Activated naive CD4-positive, alpha-beta T cell treated with anti-CD3 and anti-CD28 coated beads for 36 hours (primary cell): ENCODE results near the gene GDF10. TPM values are rescaled to one million over a fixed set of nuclear protein-coding genes. Genes with fewer than 3 reads are reported as not detected.

Experiments used
- CTCF ChIA-PET: fragments of 350-600 bp; sonication (Branson Sonifier 250); formaldehyde crosslinking; loops from one replicate; lab custom pipeline; 2021; ENCODE audit warnings: antibody characterized with exemption; lab: Charles Lee
- DNase-seq: peaks from one replicate; pipeline ENCODE4 v3.0.0-alpha.2; 2020
- H3K27ac Mint-ChIP-seq: one replicate; pipeline ENCODE4 v1.8.0; 2021; ENCODE audit warnings: mild to moderate bottlenecking, mixed read lengths
- H3K27me3 Mint-ChIP-seq: one replicate; pipeline ENCODE4 v1.8.0; 2021; ENCODE audit warnings: low read depth, mixed read lengths
- H3K36me3 Mint-ChIP-seq: one replicate; pipeline ENCODE4 v1.8.0; 2021; ENCODE audit warnings: low read depth, mixed read lengths
- H3K4me1 Mint-ChIP-seq: one replicate; pipeline ENCODE4 v1.8.0; 2021; ENCODE audit warnings: low read depth, mixed read lengths
- H3K4me3 Mint-ChIP-seq: one replicate; pipeline ENCODE4 v1.8.0; 2021; ENCODE audit warnings: mild to moderate bottlenecking, moderate library complexity, mixed read lengths
- H3K9me3 Mint-ChIP-seq: one replicate; pipeline ENCODE4 v1.8.0; 2021; ENCODE audit warnings: mixed read lengths
- intact Hi-C: fragments of 100-400 bp; cut with micrococcal nuclease; formaldehyde crosslinking; loops from one replicate; pipeline ENCODE4 v1.15.1; 2023
- total RNA-seq, 2 experiments: library from RNA; stranded (reverse); gene quantifications; one replicate each; pipeline ENCODE4 v1.2.3, GENCODE V29; 2021

Gene GDF10
- total RNA-seq, 2 experiments from 2014 or later = 0.12 to 0.19 TPM

- Mint-ChIP-seq H3K4me1 (no peaks in the 10 kb centered on the region), H3K27ac (no peak overlapping the region), H3K9me3 (no peaks in the 10 kb centered on the region), H3K4me3 (no peak overlapping the region), H3K27me3 (no peaks in the 10 kb centered on the region), H3K36me3 (no peaks in the 10 kb centered on the region)
- CTCF ChIA-PET = interaction anchor here (0.9 to 1.4 kb wide), 3 partner anchors 9 to 307 kb away, joined by 3 to 5 read pairs (median 3); no protein-coding TSS in a partner anchor
- intact Hi-C loops = no loop called here
- no peak for DNase-seq
Observed at GRCh38 chr10:47331491-47331890, 31.5 kb downstream of the GDF10 start.

DNA sequence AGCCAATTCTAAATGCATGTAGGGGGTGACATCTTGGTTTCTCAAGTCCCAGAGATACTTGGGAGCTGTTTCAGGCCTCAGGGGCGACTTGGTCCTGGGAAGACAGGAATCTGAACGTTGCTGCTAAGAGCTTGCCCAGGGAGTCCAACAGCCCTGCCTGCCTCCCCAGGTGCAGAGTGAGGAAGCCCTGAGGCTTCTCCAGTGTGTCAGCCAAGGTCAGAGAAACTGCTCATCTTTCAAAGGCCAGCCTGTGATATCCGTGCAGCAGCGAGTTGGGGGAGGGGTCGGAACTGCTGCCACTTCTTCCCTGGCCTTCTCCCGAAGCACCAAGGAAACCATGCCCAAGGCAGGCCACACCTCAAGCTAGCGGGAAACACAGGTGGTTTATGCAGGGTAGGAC lies 32.0 kb downstream of the GDF10 start:
- H3K4me1 Mint-ChIP-seq = no peaks in the 10 kb centered on the region
- H3K27ac Mint-ChIP-seq = no peak overlapping the region
- CTCF ChIA-PET = interaction anchor here (0.9 to 1.4 kb wide), 3 partner anchors 9 to 307 kb away, joined by 3 to 5 read pairs (median 3); no protein-coding TSS in a partner anchor
- DNase-seq = no peak
- intact Hi-C loops = no loop called here
- no peaks in the 10 kb centered on the region for H3K36me3 Mint-ChIP-seq
- no peaks in the 10 kb centered on the region for H3K27me3 Mint-ChIP-seq
- H3K9me3 Mint-ChIP-seq = no peaks in the 10 kb centered on the region
- no peak overlapping the region for H3K4me3 Mint-ChIP-seq

GRCh38 chr10:47332371-47332770 lies 32.4 kb downstream of the GDF10 start:
- CTCF ChIA-PET = interaction anchor here (0.9 to 1.4 kb wide), 3 partner anchors 8 to 307 kb away, joined by 3 to 5 read pairs (median 3); no protein-coding TSS in a partner anchor
- Mint-ChIP-seq H3K27me3 (no peaks in the 10 kb centered on the region), H3K9me3 (no peaks in the 10 kb centered on the region), H3K4me1 (no peaks in the 10 kb centered on the region), H3K36me3 (no peaks in the 10 kb centered on the region), H3K27ac (no peak overlapping the region), H3K4me3 (no peak overlapping the region)
- intact Hi-C loops = no loop called here
- no peak for DNase-seq

- intact Hi-C loops = no loop called here
- Mint-ChIP-seq H3K27me3 (no peaks in the 10 kb centered on the region), H3K4me3 (no peak overlapping the region), H3K27ac (no peak overlapping the region), H3K4me1 (no peaks in the 10 kb centered on the region), H3K9me3 (no peaks in the 10 kb centered on the region), H3K36me3 (no peaks in the 10 kb centered on the region)
- CTCF ChIA-PET = interaction anchor here (0.8 kb wide), 1 partner anchor 11 kb away, joined by 3 read pairs; the partner anchor contains the start of gene GDF2
- no peak for DNase-seq
Observed at GRCh38 chr10:47332946-47333345, 32.9 kb downstream of the GDF10 start.

- Mint-ChIP-seq H3K9me3 (no peaks in the 10 kb centered on the region), H3K36me3 (no peaks in the 10 kb centered on the region), H3K4me3 (no peak overlapping the region), H3K27ac (no peak overlapping the region), H3K4me1 (no peaks in the 10 kb centered on the region), H3K27me3 (no peaks in the 10 kb centered on the region)
- no peak for DNase-seq
- intact Hi-C loops = no loop called here
- CTCF ChIA-PET = interaction anchor here (0.8 kb wide), 1 partner anchor 12 kb away, joined by 3 read pairs; the partner anchor contains the start of gene GDF2
Observed at GRCh38 chr10:47333532-47333931, 33.5 kb downstream of the GDF10 start.

GRCh38 chr10:47334466-47335295 lies 34.7 kb downstream of the GDF10 start:
- no peak for DNase-seq
- Mint-ChIP-seq H3K27me3 (no peaks in the 10 kb centered on the region), H3K4me3 (no peak overlapping the region), H3K36me3 (no peaks in the 10 kb centered on the region), H3K27ac (no peak overlapping the region), H3K4me1 (no peaks in the 10 kb centered on the region), H3K9me3 (no peaks in the 10 kb centered on the region)
- CTCF ChIA-PET = no interaction called here
- intact Hi-C loops = no loop called here

- Mint-ChIP-seq H3K27me3 (peaks cover 4% of the 10 kb centered on the region), H3K4me1 (no peaks in the 10 kb centered on the region), H3K4me3 (no peak overlapping the region), H3K36me3 (no peaks in the 10 kb centered on the region), H3K9me3 (no peaks in the 10 kb centered on the region), H3K27ac (no peak overlapping the region)
- intact Hi-C loops = no loop called here
- DNase-seq = no peak
- CTCF ChIA-PET = no interaction called here
Observed at GRCh38 chr10:47335906-47336305, 35.9 kb downstream of the GDF10 start.

- Mint-ChIP-seq H3K27ac (no peak overlapping the region), H3K27me3 (peaks cover 4% of the 10 kb centered on the region), H3K4me1 (no peaks in the 10 kb centered on the region), H3K36me3 (no peaks in the 10 kb centered on the region), H3K4me3 (no peak overlapping the region), H3K9me3 (no peaks in the 10 kb centered on the region)
- CTCF ChIA-PET = interaction anchor here (1.2 to 1.3 kb wide), 2 partner anchors 24 to 289 kb away, joined by 4 read pairs; no protein-coding TSS in a partner anchor
- DNase-seq = no peak
- intact Hi-C loops = no loop called here
Observed at GRCh38 chr10:47336387-47337134, 36.6 kb downstream of the GDF10 start.

DNA sequence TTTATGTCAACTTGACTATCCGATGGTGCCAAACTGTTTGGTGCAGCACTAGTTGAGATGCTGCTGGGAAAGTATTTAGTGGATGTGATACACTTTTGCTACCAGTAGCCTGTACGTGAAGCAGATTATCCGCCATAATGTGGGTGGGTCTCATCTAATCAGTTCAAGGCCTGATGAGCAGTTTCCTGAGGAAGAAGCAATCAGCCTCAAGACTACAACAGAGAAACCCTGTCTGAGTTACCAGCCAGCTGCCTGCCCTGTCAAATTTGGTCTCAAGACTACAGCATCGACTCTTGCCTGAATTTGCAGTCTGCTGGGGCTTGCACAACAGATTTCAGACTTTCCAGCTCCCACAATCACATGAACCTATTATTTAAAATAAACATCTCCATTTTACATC lies 37.3 kb downstream of the GDF10 start:
- Mint-ChIP-seq H3K36me3 (no peaks in the 10 kb centered on the region), H3K9me3 (no peaks in the 10 kb centered on the region), H3K27ac (no peak overlapping the region), H3K4me3 (no peak overlapping the region), H3K4me1 (no peaks in the 10 kb centered on the region), H3K27me3 (peaks cover 4% of the 10 kb centered on the region)
- DNase-seq = no peak
- intact Hi-C loops = no loop called here
- CTCF ChIA-PET = interaction anchor here (0.5 to 1.3 kb wide), 3 partner anchors 24 to 290 kb away, joined by 3 to 4 read pairs (median 4); no protein-coding TSS in a partner anchor

- H3K36me3 Mint-ChIP-seq = no peaks in the 10 kb centered on the region
- no peak overlapping the region for H3K4me3 Mint-ChIP-seq
- H3K9me3 Mint-ChIP-seq = no peaks in the 10 kb centered on the region
- peaks cover 4% of the 10 kb centered on the region for H3K27me3 Mint-ChIP-seq
- CTCF ChIA-PET = interaction anchor here (0.7 to 2.3 kb wide), 5 partner anchors 285 to 314 kb away, joined by 3 to 24 read pairs (median 4); no protein-coding TSS in a partner anchor
- no peaks in the 10 kb centered on the region for H3K4me1 Mint-ChIP-seq
- no peak for DNase-seq
- intact Hi-C loops = no loop called here
- H3K27ac Mint-ChIP-seq = no peak overlapping the region
Observed at GRCh38 chr10:47339186-47339735, 39.3 kb downstream of the GDF10 start.

DNA sequence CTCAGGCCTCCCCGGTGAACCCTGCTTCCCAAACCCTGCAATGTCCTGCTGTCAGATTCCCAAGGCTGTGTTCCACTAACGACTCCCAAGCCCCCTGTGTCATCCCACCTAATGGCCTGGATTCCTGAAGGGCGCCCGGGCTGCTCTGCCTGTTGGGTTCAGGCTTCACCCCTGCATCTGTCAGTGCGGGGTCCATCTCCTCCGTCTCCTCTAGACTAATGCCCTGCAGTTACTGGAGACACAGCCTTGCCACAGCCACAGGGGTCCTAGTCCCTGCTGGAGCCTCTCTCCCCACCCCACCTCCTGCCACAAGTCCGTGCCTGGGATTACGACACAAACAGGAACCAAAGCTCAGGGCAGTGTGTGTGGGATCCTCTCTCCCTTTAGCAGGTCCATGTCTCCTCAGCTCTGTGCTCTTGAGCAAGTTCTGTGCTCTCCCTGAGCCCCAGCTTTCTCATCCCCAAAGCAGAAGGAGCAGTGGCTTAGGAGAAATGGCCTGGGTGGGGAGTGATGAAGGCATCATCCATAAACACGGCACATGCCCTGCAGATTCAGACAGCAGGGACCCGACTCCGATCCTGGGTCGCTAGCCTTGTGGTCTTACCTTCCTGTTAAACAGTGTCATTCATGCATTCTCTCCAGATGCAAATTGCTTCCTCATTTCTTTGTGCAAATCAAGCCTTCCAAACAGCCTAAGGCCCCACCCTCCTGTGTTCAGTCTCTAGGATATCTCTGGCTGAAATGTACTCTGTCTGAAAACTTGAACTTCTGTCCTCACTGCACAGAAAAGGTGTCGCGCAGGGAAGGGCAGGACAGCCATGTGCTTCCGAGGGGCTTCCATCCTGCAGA lies 40.0 kb downstream of the GDF10 start:
- no peaks in the 10 kb centered on the region for H3K4me1 Mint-ChIP-seq
- H3K9me3 Mint-ChIP-seq = no peaks in the 10 kb centered on the region
- no peak for DNase-seq
- intact Hi-C loops = loop anchor here (1.0 kb wide), 3 partner anchors 28 to 316 kb away; no protein-coding TSS in a partner anchor
- no peak overlapping the region for H3K4me3 Mint-ChIP-seq
- H3K27ac Mint-ChIP-seq = no peak overlapping the region
- peaks cover 4% of the 10 kb centered on the region for H3K27me3 Mint-ChIP-seq
- CTCF ChIA-PET = interaction anchor here (0.6 to 2.3 kb wide), 19 partner anchors 9 to 339 kb away, joined by 3 to 24 read pairs (median 4); no protein-coding TSS in a partner anchor
- H3K36me3 Mint-ChIP-seq = no peaks in the 10 kb centered on the region
